COLO668 (cell line): ENCODE results near the gene MMP24OS.

Experiments
- DNase-seq: peaks from one replicate; lab custom pipeline; 2025; ENCODE audit not compliant: unreplicated experiment; lab: John Stamatoyannopoulos, UW

Gene MMP24OS

DNA sequence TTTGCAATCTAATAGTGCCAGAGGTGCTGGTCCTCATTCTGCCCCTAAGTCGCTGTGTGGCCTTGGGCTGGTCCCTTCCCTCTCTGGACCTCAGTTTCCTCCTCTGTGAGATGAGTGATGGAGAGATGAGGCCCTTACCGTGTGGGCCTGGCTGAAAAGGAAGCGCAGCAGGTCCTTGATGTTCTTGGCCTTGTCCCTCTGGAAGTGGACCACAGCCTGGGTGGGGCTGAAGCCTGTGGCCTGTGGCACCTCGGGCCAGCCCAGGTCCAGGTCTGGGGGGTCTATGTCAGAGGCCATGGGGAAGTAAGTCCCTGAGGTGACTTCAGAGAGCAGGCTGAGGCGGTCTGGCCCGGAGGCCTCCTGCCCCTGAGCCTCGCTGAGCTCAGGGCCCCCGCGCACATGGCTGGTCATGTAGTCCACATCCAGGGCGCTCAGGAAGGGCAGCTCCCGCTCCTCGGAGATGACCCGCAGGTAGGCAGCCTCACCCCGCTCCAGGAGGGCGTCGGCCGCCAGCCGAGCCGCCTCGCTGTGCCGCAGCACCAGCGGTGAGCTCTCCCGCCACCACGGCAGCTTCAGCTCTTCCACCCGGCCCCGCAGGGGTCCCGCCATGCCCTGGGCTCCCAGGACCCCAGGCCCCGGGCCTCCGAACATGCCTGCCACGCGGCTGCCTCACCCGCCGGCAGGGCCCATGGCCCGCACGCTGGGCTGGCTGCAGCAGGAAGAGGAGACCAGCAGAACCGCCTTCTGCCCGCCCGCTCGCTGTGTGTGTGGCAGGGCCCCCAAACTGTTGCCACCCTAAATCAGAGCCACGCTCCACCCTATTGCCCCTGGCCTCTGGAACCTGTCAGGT, 14.0 kb upstream of the MMP24OS start, which contains the start of gene FAM83C:
FAM83C (minus strand) TSS at position 772 of the 850 bp plus-strand sequence; CDS start at position 651, 121 bp downstream.
- DNase-seq, result no peak

DNA sequence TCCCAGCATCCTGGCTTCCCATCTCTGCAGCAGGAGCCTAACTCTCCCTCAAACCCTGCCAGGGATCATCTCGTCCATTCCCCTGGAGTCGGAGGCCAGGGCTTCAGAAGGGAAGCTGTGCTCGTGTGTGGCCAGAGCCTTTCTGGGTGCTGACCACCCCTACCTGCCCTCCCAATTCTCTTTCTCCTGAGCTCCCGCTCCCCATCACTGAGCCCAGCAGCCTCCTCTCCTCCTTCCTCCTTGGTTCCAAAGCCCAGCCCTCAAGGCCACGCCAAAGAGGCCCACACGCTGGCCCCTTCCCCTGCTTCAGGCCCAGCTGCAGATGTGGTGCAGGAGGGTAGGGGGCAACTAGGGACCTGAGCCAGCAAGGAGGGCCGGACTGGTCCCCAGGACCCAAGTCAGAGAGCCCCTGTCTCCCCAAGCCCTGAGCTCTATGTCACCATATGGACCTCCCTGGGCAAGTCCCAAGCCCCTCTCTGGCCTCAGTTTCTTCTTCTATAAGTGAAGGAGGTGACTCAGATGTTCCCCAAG, 13.0 kb upstream of the MMP24OS start:
- no peak for DNase-seq

DNA sequence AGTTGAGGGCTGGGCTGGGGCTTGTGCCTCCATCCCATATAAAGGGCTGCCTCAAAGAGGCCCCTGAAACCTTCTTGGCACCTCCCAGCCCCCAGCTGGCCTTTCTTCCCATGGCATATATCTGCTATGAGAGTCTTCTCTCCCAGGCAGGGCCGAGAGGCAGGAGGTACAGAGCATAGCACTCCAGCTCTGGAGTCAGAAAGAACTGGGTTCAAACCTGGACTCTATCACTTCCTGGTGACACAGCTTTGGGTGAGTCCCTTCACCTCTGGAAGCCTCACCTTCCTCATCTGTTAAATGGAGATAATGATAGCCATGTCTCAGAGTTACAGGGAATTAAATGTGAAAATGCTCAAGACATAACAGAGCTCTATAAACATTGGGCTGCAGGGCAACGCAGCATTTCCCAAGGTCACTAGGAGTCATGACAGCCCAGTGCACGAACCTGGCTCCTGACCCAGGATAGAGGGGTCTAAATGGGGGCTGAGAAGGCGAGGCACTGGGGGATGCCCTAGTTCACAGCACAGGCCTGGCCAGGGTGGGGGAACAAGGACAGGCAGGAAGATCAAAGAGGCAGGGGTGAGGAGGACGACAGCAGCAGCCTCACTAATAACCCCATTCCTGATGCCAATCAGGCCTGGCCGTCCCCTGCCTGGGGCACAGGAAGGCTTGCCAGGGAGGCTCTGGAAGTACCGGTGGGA, 12.4 kb upstream of the MMP24OS start:
- DNase-seq, result no peak

DNA sequence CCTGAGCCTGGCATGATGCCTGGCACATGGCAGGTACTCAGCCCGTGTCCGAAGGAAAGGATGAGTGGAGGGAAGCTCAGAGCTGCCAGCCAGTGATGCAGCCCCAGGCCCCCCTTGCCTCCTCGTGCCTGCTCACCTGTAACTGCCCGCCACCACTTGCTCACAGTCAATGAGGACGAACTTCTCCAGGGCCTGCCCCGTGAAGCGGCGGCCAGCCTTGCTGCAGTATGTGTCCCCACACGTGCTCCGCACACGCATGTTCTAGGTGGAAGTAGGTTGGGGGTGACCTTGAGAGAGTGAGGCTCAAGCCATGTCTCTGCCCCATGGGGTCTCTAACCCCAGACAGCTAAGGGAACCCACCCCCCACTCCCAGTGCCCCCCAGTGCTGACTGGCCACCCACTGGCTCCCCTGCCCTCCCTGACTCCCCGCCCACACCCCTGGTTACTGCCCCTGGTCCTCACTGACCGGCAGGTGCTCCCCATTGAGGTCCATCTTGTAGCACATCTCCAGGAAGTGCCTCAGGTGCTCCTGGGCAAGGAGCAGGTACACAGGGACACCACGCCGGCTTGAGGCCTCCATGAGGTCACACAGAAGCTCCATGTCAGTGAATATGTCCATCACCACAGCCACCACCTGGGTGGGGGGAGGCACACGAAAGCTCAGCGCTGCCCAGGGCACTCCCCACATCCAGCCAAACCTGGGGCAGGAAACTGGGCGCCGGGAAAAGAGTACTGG, 10.6 kb upstream of the MMP24OS start:
- no peak for DNase-seq

DNA sequence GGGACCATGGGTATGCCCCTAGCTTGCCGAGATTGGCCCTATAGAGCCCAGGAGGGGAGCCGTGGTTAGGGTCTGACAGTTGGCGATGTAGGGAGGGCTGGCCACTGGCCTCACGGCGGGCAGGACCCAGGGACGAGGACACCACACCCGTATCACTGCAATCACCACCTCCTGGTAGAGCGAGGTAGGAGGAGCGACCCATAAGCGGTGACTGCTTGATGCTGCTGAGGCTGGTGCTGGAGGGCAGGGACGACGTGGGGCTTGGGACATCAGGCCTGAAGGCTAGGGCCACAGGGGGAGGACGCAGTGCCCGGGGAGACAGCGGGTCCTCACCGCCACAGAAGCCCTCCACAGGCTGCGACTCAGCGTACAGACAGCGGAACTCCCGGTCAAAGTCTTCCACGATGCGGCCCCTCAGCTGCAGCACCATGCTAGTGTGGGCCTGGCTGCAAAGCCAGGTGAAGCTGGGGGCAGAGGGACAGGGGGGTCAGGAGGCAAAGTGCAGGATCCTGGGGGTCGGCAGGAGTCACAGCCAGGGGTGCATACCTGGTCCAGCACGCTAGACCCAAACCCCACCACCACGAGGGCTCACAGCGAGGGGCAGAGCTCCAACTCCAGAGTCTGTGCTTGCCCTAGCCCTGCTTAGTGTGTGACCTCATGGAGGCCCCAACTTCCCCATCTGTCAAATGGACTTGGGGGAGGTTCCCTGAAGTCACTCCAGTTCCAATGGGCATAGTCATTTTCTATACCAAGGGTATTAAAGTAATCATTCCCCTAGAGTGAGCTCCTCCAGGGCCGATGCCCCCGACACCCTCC, 9.8 kb upstream of the MMP24OS start:
- no peak for DNase-seq

DNA sequence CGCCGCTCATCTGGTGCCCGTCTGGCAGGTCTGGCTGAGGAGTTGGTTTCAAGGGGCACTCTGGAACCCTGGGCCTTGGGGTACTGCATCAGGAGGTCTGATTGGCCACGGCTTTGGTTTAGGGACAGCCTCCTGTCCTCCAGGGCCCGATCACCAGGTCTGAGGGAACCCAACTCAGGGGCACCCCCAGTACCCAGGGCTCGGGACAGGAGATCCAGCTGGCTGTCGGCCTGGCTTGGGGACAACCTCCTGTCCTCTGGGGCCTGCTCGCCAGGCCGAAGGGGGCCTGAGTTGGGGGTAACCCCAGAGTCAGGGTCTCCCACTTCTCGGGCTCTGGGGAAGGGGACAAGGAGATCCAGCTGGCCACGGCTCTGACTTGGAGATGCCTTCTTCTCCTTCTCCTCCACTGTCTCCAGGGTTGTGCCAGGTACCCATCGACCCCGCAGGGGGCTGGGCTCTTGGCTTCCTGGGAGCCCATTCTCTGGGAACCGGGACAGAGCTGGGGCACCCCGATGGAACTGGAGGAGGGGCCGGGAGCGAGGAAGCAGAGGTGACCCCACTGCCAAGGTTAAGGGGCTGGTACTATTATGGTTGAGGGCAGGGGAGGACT, 9.1 kb upstream of the MMP24OS start:
- DNase-seq, result no peak

DNA sequence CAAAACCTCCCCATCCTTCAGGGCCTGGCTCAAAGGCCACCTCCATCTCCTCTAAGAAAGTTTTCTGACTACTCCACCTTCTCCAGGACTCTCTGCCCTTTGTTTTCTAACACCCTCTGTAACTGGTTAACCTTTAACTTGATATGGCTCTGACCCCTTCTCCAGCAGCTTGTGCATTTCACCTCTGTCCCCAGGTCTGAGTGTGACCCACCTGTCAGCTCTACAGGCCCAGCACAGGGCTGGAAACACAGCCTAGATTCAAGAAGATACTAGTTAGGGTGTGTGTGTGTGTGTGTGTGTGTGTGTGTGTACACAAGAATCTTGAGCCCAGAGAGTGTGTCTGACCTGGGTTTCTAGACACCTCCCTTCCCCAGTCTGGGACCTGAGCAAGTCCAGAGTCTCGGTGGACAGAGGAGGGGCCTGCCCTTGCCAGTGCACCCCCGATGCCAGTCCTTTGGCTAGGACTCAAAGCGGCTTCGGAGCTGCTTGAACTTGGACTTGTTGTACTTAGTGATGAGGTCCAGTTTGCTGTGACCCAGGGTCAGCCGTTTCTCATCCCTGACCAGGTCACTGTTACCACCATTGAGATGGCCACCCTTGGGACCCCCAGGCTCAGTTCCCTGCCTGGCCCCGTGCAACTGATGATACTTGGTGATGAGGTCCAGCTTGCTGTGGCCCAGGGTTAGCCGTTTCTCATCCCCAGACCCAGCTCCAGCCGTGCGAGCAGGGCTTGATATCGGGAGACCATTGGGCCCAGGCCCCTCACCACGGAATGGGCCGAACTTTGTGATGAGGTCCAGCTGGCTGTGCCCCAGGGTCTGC, 8.4 kb upstream of the MMP24OS start:
- DNase-seq, result no peak

DNA sequence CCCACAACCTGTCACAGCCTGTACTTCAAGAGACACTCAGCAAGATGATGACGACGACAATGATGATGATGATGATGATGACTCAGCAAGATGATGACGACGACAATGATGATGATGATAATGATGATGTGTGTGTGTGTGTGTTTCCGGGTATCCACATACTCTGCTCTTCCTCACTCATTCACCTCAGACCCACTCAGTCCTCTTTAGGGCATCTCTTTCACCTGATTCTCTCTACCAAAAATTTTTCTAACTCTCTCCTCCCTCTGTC, 7.8 kb upstream of the MMP24OS start:
- DNase-seq, result peak; percentile 31

DNA sequence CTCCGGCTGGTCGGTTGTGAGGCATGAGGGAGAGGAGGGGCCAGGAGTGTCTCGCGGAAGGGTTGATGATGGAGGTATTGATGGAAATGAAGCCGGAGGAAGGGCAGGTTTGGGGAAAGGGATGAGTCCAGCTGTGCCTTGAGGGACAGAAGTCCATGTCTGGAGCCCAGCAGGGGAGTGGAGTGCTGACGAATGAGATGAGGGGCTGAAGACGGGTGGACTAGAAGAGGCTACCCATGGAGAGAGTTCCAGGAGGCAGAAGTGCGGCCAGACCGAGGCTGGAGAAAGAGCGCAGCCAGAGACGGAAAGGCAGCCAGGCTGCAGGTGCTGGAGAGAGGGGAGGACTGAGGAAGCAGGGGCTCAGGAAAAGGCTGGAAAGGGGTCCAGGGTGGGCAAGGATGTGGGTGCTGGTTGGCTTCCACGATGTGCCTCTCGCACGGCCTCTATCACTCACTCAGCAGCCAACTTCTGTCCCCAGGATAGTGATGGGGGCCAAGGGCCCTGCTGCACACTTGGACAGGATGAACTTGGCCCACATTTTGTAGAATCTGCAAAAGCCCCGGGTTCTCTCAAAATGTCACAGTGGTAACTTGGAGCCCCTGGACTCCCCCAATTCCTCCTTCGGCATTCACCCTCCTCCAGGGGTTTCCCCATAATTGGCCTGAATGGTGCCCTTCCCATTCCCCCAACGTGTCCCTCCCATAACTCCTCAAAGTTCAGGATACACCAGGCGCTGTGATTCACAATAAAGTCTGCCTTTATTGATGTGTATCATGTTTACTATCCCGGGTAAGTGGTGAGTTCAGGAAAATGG, 7.3 kb upstream of the MMP24OS start:
- DNase-seq, result peak; percentile 48

DNA sequence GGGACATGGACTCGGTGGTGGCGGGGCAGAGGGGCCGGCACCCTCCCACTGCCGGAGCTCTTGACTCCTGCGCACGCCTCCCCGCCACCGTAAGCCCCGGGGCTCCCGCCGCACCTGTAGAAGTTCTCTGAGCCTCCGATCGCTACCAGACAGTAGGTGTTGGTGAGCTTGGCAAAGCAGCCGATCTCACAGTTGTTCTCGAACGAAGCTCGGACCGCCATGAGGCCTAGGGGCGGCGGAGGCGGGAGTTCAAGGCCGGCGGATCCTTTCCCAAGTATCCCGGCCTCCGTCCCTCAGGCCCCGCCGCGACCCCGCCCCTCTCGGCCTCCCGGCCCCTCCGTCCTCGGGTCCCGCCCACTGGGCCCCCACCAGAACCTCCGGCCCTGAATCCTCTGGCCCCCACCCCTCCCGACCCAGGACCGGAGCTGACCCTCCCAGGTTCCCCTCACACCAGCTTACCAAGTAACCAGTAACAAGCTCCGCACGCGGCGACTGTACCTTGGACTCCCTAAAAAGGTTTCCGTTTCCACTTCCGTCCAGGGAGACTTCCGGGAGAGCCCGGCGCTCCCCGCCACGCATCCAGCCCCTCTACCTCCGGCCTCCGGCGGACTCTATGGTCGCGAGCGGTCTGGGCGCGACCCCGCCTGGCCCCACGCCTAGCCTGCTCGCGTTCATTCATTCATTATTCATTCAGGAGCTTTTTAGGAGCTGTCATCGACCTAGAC, 6.5 kb upstream of the MMP24OS start, which contains the start of gene EIF6:
EIF6 (minus strand) TSS at position 506 of the 725 bp plus-strand sequence; CDS start at position 221, 285 bp downstream.
- DNase-seq, result peak; percentile 94

DNA sequence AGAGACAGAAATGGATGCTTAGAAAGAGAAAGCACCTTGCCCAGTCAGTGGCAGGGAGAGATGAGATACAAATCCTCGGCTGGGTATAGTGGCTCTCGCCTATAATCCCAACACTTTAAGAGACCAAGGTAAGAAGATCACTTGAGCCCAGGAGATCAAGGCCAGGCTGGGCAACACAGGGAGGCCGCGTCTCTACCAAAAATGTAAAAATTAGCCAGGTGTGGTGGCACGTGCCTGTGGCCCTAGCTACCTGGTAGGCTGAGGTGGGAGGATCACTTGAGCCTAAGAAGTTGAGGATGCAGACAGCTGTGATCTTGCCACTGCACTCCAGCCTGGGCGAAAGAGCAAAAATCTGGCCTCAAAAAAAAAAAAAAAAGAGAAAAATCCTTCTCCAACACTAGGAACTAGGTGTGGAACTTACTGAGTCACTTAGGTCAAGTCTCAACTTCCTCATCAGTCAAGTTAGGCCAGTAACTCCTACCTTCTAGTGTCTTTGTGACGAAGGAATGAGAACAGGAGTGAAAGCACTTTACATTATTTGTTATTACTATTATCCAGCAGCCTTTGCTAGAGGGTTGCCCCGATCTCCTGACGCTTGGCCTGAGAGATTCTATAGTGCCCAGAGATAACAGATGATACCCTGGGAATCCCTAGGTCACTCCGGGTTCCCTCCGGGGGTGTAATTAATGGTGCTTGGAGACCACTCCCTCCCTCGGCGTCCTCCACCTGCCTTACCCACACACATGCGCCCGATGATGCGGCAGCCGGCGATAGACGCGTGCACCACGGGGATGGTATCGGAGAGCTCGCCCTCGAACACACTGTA, 5.7 kb upstream of the MMP24OS start:
- no peak for DNase-seq

DNA sequence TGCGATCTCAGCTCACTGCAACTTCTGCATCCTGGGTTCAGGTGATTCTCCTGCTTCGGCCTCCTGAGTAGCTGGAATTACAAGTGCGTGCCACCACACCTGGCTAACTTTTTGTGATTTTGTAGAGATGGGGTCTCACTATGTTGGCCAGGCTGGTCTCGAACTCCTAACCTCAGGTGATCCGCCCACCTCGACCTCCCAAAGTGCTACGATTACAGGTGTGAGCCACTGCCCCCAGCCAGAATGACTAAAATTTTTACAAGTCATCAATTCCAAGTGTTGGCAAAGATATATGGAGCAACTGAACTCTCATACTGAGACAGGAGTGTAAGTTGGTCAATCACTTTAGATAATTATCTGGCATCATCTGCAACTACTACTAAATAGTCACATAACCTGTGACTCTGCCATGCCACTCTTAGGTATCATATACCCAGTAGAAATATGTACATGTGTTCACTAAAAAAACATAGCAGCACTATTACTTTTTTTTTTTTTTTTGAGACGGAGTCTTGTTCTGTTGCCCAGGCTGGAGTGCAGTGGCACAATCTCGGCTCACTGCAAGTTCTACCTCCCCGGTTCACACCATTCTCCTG, 3.7 kb upstream of the MMP24OS start:
- DNase-seq, result no peak

DNA sequence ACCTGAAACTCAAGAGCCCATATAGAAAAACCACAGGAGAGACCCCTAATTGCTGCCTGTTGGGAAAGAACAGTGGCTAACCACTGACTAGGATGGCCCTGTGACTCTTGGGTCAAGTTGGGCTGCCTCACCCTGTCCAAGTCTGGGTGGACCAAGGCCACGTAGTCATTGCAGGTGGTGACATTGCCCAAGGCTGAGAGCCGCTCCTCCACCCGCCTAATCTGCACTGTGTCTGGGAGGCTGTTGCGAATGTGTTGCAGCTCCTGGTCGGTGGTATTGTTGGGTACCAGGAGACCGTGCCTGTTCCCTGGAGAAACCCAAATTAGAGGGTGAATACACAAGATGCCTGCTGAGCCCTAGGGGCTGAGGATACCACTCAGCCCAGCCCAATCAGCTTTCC, 2.6 kb upstream of the MMP24OS start:
- DNase-seq, result no peak

DNA sequence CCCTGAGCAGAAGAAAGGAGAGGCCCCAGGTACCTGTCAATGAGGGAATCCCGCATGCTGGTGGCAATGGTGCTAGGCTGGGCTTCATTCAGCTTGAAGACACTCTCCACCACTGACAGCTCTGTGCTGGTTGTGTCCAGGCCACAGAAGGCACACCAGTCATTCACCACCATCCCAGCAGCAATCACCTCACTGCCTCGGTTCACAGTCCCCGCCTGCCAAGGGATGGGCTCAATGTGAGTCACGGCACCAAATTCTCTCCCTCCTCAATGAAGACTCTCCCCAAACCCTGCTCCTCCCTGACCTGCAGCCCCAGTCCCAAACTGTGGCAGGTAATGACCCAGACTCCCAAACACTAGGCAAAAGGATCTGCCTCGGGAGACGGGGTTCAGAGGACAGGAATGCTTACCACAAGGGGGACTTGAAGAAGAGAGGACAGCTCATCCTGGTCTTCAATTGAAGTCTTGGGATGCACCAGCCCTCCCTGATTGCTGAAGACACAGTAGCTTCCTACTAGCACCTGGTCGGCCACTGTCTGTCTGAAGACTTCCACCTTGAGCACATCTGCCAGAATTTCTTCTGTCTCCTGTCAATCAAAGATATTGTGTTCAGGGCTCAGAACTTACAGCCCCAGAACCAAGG, 1.7 kb upstream of the MMP24OS start:
- no peak for DNase-seq

DNA sequence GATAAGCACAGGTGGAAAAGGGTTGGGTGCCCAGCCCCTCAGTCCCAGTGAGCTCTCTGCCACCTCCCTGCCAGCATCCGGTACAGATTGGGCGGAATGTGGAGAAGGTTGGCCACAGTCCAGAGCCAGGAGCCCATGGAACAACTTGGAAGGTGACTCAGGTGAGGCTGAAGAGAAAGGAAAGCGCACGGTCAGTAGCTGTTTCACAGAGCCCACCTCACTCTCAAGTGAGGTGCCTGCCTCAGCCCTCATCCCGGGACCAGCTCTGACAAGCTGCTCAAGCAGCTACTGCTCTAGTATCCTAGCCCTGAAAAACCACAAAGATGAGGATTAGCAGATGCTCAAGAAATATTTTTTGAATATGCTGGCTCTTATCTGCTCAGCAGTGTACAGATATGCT, 1.1 kb upstream of the MMP24OS start:
- DNase-seq, result no peak

DNA sequence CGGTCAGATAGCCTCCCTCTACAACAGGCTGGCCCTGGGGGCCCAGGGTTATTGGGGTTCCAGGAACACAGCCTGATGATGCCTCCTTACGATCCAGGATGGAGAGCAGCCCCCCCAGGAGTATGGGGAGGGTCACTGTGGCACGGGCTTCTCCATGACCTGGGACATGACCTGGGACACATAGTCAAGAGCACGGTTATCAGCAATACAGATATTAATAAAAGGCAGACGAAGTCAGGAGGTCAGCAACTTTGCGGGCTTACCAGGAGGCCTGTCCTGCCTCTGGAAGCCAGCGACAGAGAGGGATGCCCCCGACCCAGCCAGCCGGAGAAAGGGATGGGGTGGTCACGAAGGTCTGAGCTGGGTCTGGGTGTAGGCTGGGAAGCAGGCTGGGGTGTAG, 795 bp downstream of the MMP24OS start:
- DNase-seq, result no peak
